WI38 (cell line): Measurements from ENCODE around the gene PTPA.

Source experiments
- H3K4me3 ChIP-seq: 2 replicates; pipeline ENCODE4 v1.5.1; 2011; ENCODE audit warnings: low read depth, mild to moderate bottlenecking, control low read depth, low read length
- TF ChIP-seq, protein P1 (sequence below): IDR thresholded peaks from 2 replicates; pipeline ENCODE4 v1.5.1; 2012; ENCODE audit warnings: low read depth, mild to moderate bottlenecking, control low read depth, low read length

PTPA gene

DNA sequence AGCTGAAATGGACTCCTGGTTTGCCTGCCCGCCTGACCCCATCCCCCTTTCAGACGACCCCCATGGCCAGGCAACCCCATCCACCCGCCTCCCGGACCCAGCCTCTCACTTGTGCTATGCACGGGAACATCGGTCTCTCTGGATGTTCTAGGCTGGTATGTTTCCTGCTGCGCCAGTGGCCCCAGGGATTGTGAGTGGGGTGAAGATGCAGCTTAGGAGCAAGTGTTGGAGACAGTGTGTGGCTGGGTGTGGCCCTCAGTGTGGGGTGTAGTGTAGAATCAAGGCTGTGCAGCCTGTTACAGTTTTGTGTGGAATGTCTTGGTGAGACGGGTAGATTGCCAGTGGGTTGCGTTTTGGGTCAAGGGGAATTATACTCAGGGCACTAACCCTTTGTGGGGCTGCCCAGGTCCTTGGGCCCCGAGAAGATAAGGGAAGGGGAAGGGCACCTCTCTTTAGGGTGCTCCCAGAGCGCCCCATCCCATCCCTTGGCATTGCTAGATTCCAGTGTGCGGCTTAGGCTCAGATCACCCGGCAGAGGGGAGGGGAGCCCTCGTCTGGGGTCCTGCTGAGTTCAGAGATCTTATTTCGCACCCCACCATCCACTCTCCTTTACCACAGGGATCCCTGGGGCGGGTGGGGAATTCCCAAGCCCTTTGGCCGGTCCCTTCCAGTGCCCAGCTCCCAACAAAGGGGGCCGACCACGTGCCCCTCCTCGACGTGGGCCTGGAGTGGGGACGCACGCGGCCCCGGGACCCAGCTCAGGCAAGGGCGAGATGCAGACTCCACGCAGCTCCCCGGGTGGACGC is 62.3 kb downstream of the PTPA start:
- peak overlapping the region; percentile 90 for H3K4me3 ChIP-seq

DNA sequence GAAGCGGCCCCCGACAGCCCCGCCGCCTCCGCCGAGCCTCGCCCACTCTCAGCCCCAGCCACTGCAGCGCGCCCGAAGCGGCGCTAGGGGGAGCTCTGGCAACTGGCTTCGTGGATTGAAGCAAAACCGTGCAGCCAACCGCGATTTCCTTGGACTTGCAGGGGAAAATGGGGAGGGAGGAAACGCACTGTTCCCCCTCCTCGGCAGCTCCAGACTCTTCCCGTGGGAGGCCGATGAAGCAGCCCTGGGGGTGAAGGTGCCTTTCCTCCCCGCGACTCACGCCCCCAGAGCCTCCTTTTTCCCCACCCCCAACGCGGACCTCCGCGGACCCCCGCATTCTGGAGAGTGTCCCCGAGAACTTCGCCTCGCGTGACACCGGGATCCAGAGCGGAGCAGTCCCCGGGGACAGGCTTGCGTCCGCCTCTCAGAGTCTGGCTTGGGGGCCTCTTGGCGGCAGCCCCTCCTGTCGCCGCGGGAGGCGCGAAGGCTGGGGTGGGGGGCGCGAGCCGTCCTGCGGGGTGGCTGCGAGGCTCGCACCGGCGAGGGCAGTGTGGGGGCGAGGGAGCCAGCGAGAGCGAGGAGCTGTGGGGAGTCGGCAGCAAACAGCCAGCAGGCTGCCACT is 63.0 kb downstream of the PTPA start:
- peak overlapping the region; percentile 90 for H3K4me3 ChIP-seq
- TF ChIP-seq, protein P1, sequence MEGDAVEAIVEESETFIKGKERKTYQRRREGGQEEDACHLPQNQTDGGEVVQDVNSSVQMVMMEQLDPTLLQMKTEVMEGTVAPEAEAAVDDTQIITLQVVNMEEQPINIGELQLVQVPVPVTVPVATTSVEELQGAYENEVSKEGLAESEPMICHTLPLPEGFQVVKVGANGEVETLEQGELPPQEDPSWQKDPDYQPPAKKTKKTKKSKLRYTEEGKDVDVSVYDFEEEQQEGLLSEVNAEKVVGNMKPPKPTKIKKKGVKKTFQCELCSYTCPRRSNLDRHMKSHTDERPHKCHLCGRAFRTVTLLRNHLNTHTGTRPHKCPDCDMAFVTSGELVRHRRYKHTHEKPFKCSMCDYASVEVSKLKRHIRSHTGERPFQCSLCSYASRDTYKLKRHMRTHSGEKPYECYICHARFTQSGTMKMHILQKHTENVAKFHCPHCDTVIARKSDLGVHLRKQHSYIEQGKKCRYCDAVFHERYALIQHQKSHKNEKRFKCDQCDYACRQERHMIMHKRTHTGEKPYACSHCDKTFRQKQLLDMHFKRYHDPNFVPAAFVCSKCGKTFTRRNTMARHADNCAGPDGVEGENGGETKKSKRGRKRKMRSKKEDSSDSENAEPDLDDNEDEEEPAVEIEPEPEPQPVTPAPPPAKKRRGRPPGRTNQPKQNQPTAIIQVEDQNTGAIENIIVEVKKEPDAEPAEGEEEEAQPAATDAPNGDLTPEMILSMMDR, result peak; percentile 98

More for the DNA sequence above, 62.3 kb downstream of the PTPA start:
- TF ChIP-seq, protein P1, result no peak

DNA sequence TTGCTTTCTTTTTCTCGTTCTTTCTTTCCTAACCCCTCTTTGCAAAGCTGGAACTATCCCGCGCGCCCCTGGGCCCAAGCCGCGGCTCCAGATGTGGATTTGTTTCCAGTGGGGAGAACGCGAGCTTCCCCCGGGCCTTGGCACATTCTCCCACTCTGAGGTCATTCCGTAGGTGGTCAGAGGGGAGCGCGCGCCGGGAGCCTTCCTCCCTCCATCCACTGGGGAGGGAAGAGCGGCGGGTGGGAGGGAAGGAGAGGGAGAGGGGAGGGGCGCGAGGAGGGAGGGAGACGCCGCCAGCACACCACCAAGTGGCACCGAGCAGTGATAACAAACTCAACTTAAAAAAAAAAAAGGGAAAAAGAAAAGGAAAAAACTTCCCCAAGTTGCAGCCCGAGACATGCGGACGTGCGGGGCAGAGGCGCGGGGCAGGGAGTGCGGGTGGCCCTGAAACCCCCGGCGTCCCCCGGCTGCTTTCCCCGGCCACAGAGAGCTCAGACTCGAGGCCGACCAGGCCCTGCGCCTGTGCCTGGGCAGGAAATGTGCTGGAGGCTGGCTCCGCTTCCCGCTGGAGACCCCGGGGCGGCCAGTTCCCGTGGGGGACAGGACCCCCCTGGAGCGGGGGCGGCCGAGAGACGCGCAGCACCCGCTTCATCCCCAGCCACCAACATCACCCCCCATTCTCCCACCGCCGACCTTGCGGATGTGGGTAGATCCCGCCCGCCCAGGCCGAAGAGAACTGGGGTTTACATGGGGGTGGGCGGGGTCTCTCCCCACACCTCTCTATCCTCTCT is 63.7 kb downstream of the PTPA start:
- peak overlapping the region; percentile 90 for H3K4me3 ChIP-seq
- TF ChIP-seq, protein P1, result no peak

DNA sequence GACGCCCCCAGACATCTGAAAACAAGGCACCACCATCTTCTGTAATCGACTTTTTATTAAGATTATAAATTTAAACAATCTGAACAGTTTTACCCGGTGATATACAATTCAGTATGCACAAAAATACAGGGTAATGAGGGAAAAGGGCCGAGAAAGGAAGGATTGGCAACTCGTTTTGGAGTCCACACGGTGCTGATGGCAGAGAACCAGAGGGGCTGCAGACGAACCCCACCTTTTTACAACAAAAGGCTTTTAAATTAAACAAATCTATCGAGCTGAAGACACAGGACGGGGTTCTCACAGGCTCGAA is 64.3 kb downstream of the PTPA start:
- H3K4me3 ChIP-seq, result peak overlapping the region; percentile 90
- TF ChIP-seq, protein P1, result no peak

DNA sequence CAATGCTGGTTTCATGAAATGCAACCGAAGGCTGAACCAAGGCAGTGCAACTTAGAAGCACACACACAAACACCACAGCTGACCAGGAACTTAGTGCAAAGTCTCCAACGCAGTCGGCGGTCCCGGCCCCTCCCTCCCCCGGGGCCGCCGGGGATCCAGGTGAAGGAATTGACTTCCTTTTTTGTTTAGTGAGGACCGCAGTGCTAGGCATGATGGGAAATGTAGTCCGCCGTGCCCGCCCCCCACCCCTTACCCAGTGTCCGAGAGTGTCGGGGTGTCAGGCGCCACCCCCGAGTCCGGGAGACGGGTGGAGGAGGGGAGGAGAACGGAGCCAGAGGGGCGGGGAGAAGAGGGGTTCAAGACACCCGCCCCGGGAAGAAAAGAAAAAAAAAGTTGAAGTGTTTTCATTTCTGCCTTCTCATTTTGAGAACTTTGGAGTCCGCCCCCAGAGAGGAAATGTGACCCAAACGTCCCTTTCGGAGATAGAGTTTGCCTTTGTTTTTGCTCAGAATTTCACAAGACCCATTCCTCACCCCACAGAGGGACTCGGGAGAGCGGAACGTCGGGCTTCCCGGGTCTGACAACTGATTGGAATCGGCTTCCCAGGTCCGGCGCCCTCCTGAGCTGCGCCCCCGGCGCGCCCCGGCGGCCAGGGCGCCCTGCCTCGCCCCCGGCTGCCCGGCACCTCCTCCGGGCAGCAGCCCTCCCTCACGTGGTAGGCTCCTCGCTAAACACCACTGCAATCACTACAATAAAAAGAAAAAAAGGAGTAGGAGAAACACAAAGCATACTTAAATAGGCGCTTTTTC is 64.8 kb downstream of the PTPA start:
- TF ChIP-seq, protein P1, result no peak
- H3K4me3 ChIP-seq, result peak overlapping the region; percentile 90

DNA sequence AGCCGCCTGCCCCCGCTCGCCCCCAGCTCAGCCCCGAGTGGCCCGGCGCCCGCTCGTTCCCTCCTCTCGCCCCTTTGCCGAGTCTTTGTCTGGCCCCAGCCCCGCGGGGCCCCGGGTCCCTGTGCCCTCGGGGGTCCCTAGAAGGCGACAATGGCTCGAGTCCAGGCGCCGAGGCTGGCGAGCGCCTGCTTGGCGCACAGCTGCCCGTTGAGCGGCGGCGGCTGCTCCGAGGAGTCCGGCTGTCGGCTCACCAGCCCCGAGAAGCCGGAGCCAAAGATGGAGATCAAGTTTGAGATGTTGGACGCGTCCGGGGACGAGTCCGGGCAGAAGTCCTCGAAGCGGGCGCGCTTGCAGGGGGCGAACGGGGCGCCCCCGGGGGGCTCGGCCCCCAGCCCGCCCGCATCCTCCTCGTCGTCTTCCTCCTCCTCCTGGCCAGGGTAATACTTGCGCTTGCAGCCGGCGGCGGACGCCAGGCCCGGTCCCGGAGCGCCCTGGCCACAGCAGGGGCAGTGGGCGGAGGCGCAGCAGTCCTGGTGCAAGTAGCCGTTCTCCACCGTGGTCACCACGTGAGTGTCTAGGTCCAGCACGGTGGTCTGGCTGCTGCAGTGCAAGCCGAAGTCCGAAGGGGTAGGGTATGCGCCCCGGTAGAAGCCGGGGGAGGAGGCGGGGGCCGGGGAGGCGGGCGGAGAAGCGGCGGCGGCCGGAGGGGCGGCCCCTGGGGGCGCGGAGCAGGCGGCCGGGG is 65.7 kb downstream of the PTPA start:
- TF ChIP-seq, protein P1, result no peak

More for the DNA sequence above, 65.7 kb downstream of the PTPA start:
- H3K4me3 ChIP-seq, result peak overlapping the region; percentile 90
